SK-N-SH (cell line): Measurements from ENCODE around the gene ZNF592. TPM values are rescaled to one million over a fixed set of nuclear protein-coding genes. Genes with fewer than 3 reads are reported as not detected.

Source experiments
- CTCF ChIA-PET: fragments of 300-600, 350-600 bp; formaldehyde crosslinking; extraction: SDS; loops from one replicate; lab custom pipeline; 2021; lab: Yijun Ruan, JAX
- POLR2A ChIA-PET: fragments of 350-600 bp; sonication (Branson Sonifier 250); formaldehyde crosslinking; extraction: SDS; loops from one replicate; lab custom pipeline; 2020; ENCODE audit warnings: antibody characterized with exemption, inconsistent platforms; lab: Yijun Ruan, JAX
- DNase-seq: peaks from one replicate; pipeline ENCODE4 v3.0.0; 2012
- H2AFZ ChIP-seq: fragments of 200-600 bp; sonication (generic); 2 replicates; pipeline ENCODE4 v1.8.1; 2016; ENCODE audit warnings: antibody characterized with exemption, mild to moderate bottlenecking, low read depth
- H3F3A ChIP-seq: fragments of 200-600 bp; sonication (generic); replicated peaks from 2 replicates; pipeline ENCODE3; 2016; ENCODE audit warnings: antibody characterized with exemption, mild to moderate bottlenecking; ENCODE audit not compliant: insufficient read depth
- H3K27ac ChIP-seq, 2 experiments: fragments of 200-500 bp in 1 of 2; fragments of 200-600 bp in 1 of 2; sonication (Bioruptor generic) in 1 of 2; sonication (generic), shearing (Covaris generic) in 1 of 2; 2 replicates each; pipeline versions ENCODE4 v1.5.1 to v1.6.1; 2014 to 2016; ENCODE audit warnings: low read depth in 2 of 2, inconsistent platforms in 1 of 2, low read length in 1 of 2, mild to moderate bottlenecking in 1 of 2, mixed read lengths in 1 of 2
- H3K27me3 ChIP-seq: fragments of 200-600 bp; sonication (generic), shearing (Covaris generic); 2 replicates; pipeline ENCODE4 v1.6.1; 2016; ENCODE audit warnings: mixed run types; ENCODE audit not compliant: insufficient read depth
- H3K36me3 ChIP-seq, 2 experiments: fragments of 200-500 bp in 1 of 2; fragments of 200-600 bp in 1 of 2; sonication (Bioruptor generic) in 1 of 2; sonication (generic) in 1 of 2; replicated peaks in 1 of 2; 2 replicates each; pipeline versions ENCODE3 to v1.5.1; 2014 to 2016; ENCODE audit warnings: low read length in 1 of 2, mild to moderate bottlenecking in 1 of 2; ENCODE audit not compliant: insufficient read depth in 2 of 2, control insufficient read depth in 1 of 2
- H3K4me1 ChIP-seq, 2 experiments: fragments of 200-500 bp in 1 of 2; fragments of 200-600 bp in 1 of 2; sonication (Bioruptor generic) in 1 of 2; sonication (generic), shearing (Covaris generic) in 1 of 2; 2 replicates each; pipeline versions ENCODE4 v1.5.1 to v1.6.1; 2014 to 2016; ENCODE audit warnings: low read depth in 1 of 2, low read length in 1 of 2, mixed run types in 1 of 2; ENCODE audit not compliant: insufficient read depth in 2 of 2, control insufficient read depth in 1 of 2
- H3K4me2 ChIP-seq: fragments of 200-600 bp; sonication (generic), shearing (Covaris generic); 2 replicates; pipeline ENCODE4 v1.6.1; 2017; ENCODE audit warnings: mixed run types
- H3K4me3 ChIP-seq, 2 experiments: fragments of 200-500 bp in 1 of 2; fragments of 200-600 bp in 1 of 2; sonication (Bioruptor generic) in 1 of 2; sonication (generic), shearing (Covaris generic) in 1 of 2; 2 replicates each; pipeline versions ENCODE4 v1.5.1 to v1.8.1; 2014 to 2016; ENCODE audit warnings: low read depth in 2 of 2, inconsistent platforms in 1 of 2, low read length in 1 of 2, mild to moderate bottlenecking in 1 of 2, mixed read lengths in 1 of 2, moderate library complexity in 1 of 2
- H3K79me2 ChIP-seq: fragments of 200-600 bp; sonication (generic); 2 replicates; pipeline ENCODE4 v1.8.1; 2017; ENCODE audit warnings: mild to moderate bottlenecking; ENCODE audit not compliant: insufficient read depth
- H3K9ac ChIP-seq: fragments of 200-600 bp; sonication (generic); 2 replicates; pipeline ENCODE4 v1.6.1; 2017; ENCODE audit warnings: mixed run types
- H3K9me2 ChIP-seq: fragments of 200-600 bp; sonication (generic); 2 replicates; pipeline ENCODE4 v1.6.1; 2017; ENCODE audit warnings: mixed run types
- H3K9me3 ChIP-seq: fragments of 200-600 bp; sonication (generic); 2 replicates; pipeline ENCODE4 v1.6.1; 2017; ENCODE audit warnings: mixed run types, mild to moderate bottlenecking, moderate library complexity
- H4K20me1 ChIP-seq: fragments of 200-600 bp; sonication (generic); 2 replicates; pipeline ENCODE4 v1.6.1; 2017; ENCODE audit warnings: mild to moderate bottlenecking, mixed run types; ENCODE audit not compliant: insufficient read depth
- CHD2 ChIP-seq: fragments of 150-350 bp; IDR thresholded peaks from 2 replicates; pipeline ENCODE4 v1.6.1; 2018; ENCODE audit warnings: low read length; ENCODE audit not compliant: partially characterized antibody
- EZH2phosphoT487 ChIP-seq: fragments of 200-600 bp; sonication (generic); IDR thresholded peaks from 2 replicates; pipeline ENCODE4 v1.6.1; 2017; ENCODE audit warnings: low read depth, mixed run types, mild to moderate bottlenecking, antibody characterized with exemption, moderate library complexity, borderline replicate concordance
- FOXJ3 ChIP-seq: sonication (generic); formaldehyde crosslinking; IDR thresholded peaks from 2 replicates; pipeline ENCODE4 v1.5.1; 2020; ENCODE audit warnings: mild to moderate bottlenecking, missing genetic modification reagents
- GATA2 ChIP-seq: sonication (generic); formaldehyde crosslinking; IDR thresholded peaks from 2 replicates; pipeline ENCODE4 v1.5.0; 2020; ENCODE audit warnings: mild to moderate bottlenecking, missing genetic modification reagents
- IRF3 ChIP-seq: fragments of 150-350 bp; IDR thresholded peaks from 2 replicates; pipeline ENCODE4 v1.6.1; 2016; ENCODE audit warnings: mild to moderate bottlenecking, low read depth, low read length
- JUND ChIP-seq: IDR thresholded peaks from 2 replicates; pipeline ENCODE4 v1.4.0; 2012
- MAX ChIP-seq: IDR thresholded peaks from 2 replicates; pipeline ENCODE4 v1.4.0; 2012; ENCODE audit warnings: low read depth
- MXI1 ChIP-seq: IDR thresholded peaks from 2 replicates; pipeline ENCODE4 v1.6.1; 2012; ENCODE audit warnings: mild to moderate bottlenecking, low read depth, low read length, improper control_type of control experiment
- NFIC ChIP-seq: IDR thresholded peaks from 2 replicates; pipeline ENCODE4 v1.4.0; 2012; ENCODE audit warnings: borderline replicate concordance
- NRF1 ChIP-seq: IDR thresholded peaks from 2 replicates; pipeline ENCODE4 v1.6.1; 2012; ENCODE audit warnings: low read depth, mild to moderate bottlenecking, low read length
- POLR2AphosphoS5 ChIP-seq: IDR thresholded peaks from 2 replicates; pipeline ENCODE4 v1.6.1; 2012; ENCODE audit warnings: low read depth, low read length
- RCOR1 ChIP-seq: fragments of 150-350 bp; IDR thresholded peaks from 2 replicates; pipeline ENCODE4 v1.6.1; 2017; ENCODE audit warnings: antibody characterized with exemption, low read length
- RFX5 ChIP-seq: IDR thresholded peaks from 2 replicates; pipeline ENCODE4 v1.6.1; 2012; ENCODE audit warnings: mild to moderate bottlenecking, improper control_type of control experiment, low read length
- RXRA ChIP-seq: IDR thresholded peaks from 2 replicates; pipeline ENCODE4 v1.4.0; 2012; ENCODE audit warnings: low read depth, mild to moderate bottlenecking, borderline replicate concordance
- TEAD4 ChIP-seq: IDR thresholded peaks from 2 replicates; pipeline ENCODE4 v1.4.0; 2012; ENCODE audit warnings: mild to moderate bottlenecking, borderline replicate concordance; ENCODE audit not compliant: insufficient read depth
- USF1 ChIP-seq: IDR thresholded peaks from 2 replicates; pipeline ENCODE4 v1.4.0; 2012; ENCODE audit warnings: low read depth, borderline replicate concordance
- USF2 ChIP-seq: fragments of 150-350 bp; IDR thresholded peaks from 2 replicates; pipeline ENCODE4 v1.6.1; 2017; ENCODE audit warnings: antibody characterized with exemption, low read length, low read depth, borderline replicate concordance
- YY1 ChIP-seq: IDR thresholded peaks from 2 replicates; pipeline ENCODE4 v1.4.0; 2012; ENCODE audit warnings: low read depth, mild to moderate bottlenecking
- ZBTB33 ChIP-seq: IDR thresholded peaks from 2 replicates; pipeline ENCODE4 v1.4.0; 2012; ENCODE audit warnings: low read depth, borderline replicate concordance
- WGBS: methylation state at CpG from one replicate; pipeline ENCODE4 v1.1.6; 2017; ENCODE audit warnings: low lambda C conversion rate; 5-methylcytosine and 5-hydroxymethylcytosine counted together
- polyA plus RNA-seq, 3 experiments: library from polyadenylated mRNA; depleted of rRNA; stranded (reverse); fragments of >200 nt; gene quantifications; 2 replicates each; pipeline ENCODE4 v1.2.3, GENCODE V29; 2012

ZNF592 gene
- polyA plus RNA-seq, 1 of the 3 experiments (the other 2 are of a cell fraction): 8.0 TPM

- Histone ChIP-seq H3F3A (peaks cover 3% of the 10 kb centered on the region), H3K9ac (no peak overlapping the region), H4K20me1 (no peaks in the 10 kb centered on the region), H3K4me3 (no peak overlapping the region), H3K4me1 (peaks cover 0 to 9% of the 10 kb centered on the region in 2 experiments; a peak in 2 of 4 replicates), H3K79me2 (peaks cover 23% of the 10 kb centered on the region), H3K9me2 (no peaks in the 10 kb centered on the region), H3K36me3 (peaks cover 55 to 72% of the 10 kb centered on the region in 2 experiments), H3K4me2 (no peak overlapping the region), H3K27ac (no peak overlapping the region), H2AFZ (no peak overlapping the region), H3K27me3 (no peaks in the 10 kb centered on the region), H3K9me3 (no peaks in the 10 kb centered on the region)
- 94% methylated on average over 3 of the region's 10 CpGs for WGBS
- POLR2A ChIA-PET: no interaction called here
- no peak for DNase-seq
- no peak for TF ChIP-seq MAX
- TF ChIP-seq IRF3: no peak
- no peak for TF ChIP-seq YY1
- TF ChIP-seq MXI1: no peak
- TF ChIP-seq EZH2phosphoT487: no peak
- TF ChIP-seq USF2: no peak
- no peak for TF ChIP-seq GATA2 (CRISPR knock-in tag)
- no peak for TF ChIP-seq ZBTB33
- no peak for TF ChIP-seq USF1
- CTCF ChIA-PET: no interaction called here
Measured at GRCh38 chr15:84799511-84800187, 51.3 kb downstream of the ZNF592 start.

GRCh38 chr15:84800365-84800806 is 52.0 kb downstream of the ZNF592 start:
- peaks cover 18% of the 10 kb centered on the region for H3K79me2 ChIP-seq
- H3K9me2 ChIP-seq: no peaks in the 10 kb centered on the region
- peaks cover 3% of the 10 kb centered on the region for H3F3A ChIP-seq
- H3K4me2 ChIP-seq: no peak overlapping the region
- H3K27ac ChIP-seq: no peak overlapping the region
- H4K20me1 ChIP-seq: no peaks in the 10 kb centered on the region
- peaks cover 0 to 15% of the 10 kb centered on the region in 2 experiments; a peak in 3 of 4 replicates for H3K4me1 ChIP-seq
- WGBS: 82% methylated on average over 3 of the region's 3 CpGs
- ChIA-PET POLR2A (no interaction called here), CTCF (no interaction called here)
- no peaks in the 10 kb centered on the region for H3K27me3 ChIP-seq
- H3K9ac ChIP-seq: no peak overlapping the region
- no peak overlapping the region for H2AFZ ChIP-seq
- H3K36me3 ChIP-seq: peaks cover 49 to 73% of the 10 kb centered on the region in 2 experiments
- H3K9me3 ChIP-seq: no peaks in the 10 kb centered on the region
- no peak overlapping the region for H3K4me3 ChIP-seq
- no peak for DNase-seq
- TF ChIP-seq MAX (no peak), USF1 (no peak), FOXJ3 (CRISPR knock-in tag) (no peak), JUND (no peak), RFX5 (no peak), RCOR1 (no peak), CHD2 (no peak), NFIC (no peak), TEAD4 (no peak), IRF3 (no peak), POLR2AphosphoS5 (no peak), RXRA (no peak), NRF1 (no peak), GATA2 (CRISPR knock-in tag) (no peak)
